Esophagus squamous epithelium (tissue), 4 donors: ENCODE measurements around the gene ZNF484.

Source experiments
- POLR2A ChIP-seq, 4 donors: fragments of 450-650 bp; IDR thresholded peaks; one replicate each; pipeline ENCODE4 v1.6.1; 2017; ENCODE audit warnings: antibody characterized with exemption in 4 of 4, mild to moderate bottlenecking in 4 of 4, moderate library complexity in 3 of 4
- TF ChIP-seq, protein P1 (sequence below), 6 experiments: fragments of 450-650 bp in 4 of 6; fragments of 200-600 bp in 2 of 6; sonication (generic) in 2 of 6; IDR thresholded peaks; one replicate each; pipeline ENCODE4 v1.5.1; 2016 to 2019; ENCODE audit warnings: antibody characterized with exemption in 6 of 6, mild to moderate bottlenecking in 4 of 6, moderate library complexity in 4 of 6

DNA sequence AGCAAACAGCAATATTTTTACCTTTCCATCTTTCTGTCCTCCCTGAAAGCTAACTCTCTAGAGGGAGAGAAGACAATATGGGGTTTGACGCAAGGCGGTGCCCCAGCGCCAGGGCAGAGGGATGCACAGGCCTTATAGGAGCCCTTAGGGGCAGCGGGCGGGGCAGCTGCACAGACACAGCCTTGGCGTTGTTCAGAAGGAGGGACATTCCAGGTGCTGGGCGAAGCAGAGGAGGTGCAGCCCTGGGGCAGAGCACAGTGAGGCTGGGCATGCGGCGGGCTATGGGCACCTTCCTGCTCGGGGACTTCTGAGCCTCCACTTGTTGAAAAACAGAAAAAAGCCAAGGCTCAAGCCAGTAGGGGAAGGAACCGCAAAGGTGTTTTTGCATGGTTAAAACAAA, 79.5 kb downstream of the ZNF484 start:
- TF ChIP-seq, protein P1, sequence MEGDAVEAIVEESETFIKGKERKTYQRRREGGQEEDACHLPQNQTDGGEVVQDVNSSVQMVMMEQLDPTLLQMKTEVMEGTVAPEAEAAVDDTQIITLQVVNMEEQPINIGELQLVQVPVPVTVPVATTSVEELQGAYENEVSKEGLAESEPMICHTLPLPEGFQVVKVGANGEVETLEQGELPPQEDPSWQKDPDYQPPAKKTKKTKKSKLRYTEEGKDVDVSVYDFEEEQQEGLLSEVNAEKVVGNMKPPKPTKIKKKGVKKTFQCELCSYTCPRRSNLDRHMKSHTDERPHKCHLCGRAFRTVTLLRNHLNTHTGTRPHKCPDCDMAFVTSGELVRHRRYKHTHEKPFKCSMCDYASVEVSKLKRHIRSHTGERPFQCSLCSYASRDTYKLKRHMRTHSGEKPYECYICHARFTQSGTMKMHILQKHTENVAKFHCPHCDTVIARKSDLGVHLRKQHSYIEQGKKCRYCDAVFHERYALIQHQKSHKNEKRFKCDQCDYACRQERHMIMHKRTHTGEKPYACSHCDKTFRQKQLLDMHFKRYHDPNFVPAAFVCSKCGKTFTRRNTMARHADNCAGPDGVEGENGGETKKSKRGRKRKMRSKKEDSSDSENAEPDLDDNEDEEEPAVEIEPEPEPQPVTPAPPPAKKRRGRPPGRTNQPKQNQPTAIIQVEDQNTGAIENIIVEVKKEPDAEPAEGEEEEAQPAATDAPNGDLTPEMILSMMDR (IDR thresholded peaks at IDR 0.05), result no peak
- no peak for TF ChIP-seq POLR2A (IDR thresholded peaks at IDR 0.05)
